ENCODE results near the gene ARHGAP15. TPM values are rescaled to one million over a fixed set of nuclear protein-coding genes. Genes with fewer than 3 reads are reported as not detected.

The ARHGAP15 gene
- total RNA-seq, 1 donor from 2014 or later, result not detected

- H3K27ac ChIP-seq (ENCODE audit: low read depth, low read length), result no peak overlapping the region
- no peaks in the 10 kb centered on the region for H3K36me3 Mint-ChIP-seq (ENCODE audit: low read depth, unreplicated experiment)
Observed at GRCh38 chr2:143455317-143455716, 326.1 kb downstream of the ARHGAP15 start.

DNA sequence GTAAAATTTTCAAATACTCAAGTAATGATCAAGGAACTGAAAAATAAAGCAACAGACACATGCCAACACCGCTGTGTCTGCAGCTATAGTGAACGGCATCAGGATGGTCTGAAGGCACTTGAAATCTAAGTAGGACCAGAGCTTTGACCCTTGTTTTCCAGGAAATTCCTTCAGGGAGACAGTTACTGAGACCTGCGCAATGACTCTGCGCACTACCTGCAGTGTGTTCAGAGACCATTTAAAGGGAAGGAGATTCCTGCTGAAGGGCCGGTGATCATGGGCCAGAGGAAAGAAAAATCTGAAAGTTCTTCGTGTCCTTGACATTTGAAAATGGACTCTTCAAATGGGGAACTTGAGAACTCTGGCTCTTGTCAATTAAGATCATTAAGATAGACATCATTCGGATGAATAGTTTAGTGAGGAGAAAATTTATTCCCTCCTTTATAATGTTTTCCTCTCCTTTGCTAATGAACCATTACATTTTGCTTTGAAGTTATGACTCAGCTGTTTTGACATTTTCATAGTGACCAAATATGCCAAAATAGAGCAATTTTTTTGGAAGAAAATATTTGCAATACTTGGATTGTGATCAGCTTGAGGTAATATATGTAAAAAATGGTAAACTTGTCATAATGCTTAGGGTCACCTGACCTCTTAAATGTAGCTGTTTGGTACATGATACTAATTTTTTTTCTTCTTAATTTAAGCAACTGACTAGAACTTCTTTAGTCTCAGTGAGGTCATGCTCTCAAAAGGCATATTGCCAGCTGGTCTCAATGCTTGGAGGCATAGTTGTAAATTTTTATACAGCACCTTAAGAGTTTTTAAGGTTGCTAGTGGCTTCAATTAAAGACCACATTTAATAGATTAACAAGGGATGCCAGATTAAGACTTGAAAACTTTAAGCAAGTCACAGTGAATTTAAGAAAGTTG lies 329.3 kb downstream of the ARHGAP15 start:
- no peaks in the 10 kb centered on the region for H3K4me1 Mint-ChIP-seq (ENCODE audit: low read depth, unreplicated experiment)
- Histone ChIP-seq H3K4me2 (ENCODE audit: low read length) (no peak overlapping the region), H3K36me3 (ENCODE audit: insufficient read depth, low read length) (no peaks in the 10 kb centered on the region), H3K9me3 (ENCODE audit: insufficient read depth, low read depth, low read length) (no peaks in the 10 kb centered on the region), H3K4me1 (ENCODE audit: insufficient read depth, low read length) (no peaks in the 10 kb centered on the region), H3K4me3 (ENCODE audit: insufficient read depth, low read depth, low read length) (no peak overlapping the region), H3K79me2 (ENCODE audit: insufficient read depth, low read length) (no peaks in the 10 kb centered on the region), H3K27me3 (ENCODE audit: insufficient read depth, low read length) (no peaks in the 10 kb centered on the region), H2AFZ (ENCODE audit: low read depth, low read length) (no peak overlapping the region), H4K20me1 (ENCODE audit: insufficient read depth, low read length) (no peaks in the 10 kb centered on the region), H3K9ac (ENCODE audit: low read length) (no peak overlapping the region), H3K27ac (ENCODE audit: low read depth, low read length) (no peak overlapping the region)
- no peaks in the 10 kb centered on the region for H3K36me3 Mint-ChIP-seq (ENCODE audit: low read depth, unreplicated experiment)
- no peaks in the 10 kb centered on the region for H3K9me3 Mint-ChIP-seq (ENCODE audit: unreplicated experiment)
- DNase-seq (ENCODE audit: low read depth) (peak; percentile 23), FAIRE-seq (no peak)
- no peak overlapping the region for H3K4me3 Mint-ChIP-seq (ENCODE audit: unreplicated experiment)
- H3K27ac Mint-ChIP-seq (ENCODE audit: unreplicated experiment), result no peak overlapping the region
- TF ChIP-seq, protein P1, sequence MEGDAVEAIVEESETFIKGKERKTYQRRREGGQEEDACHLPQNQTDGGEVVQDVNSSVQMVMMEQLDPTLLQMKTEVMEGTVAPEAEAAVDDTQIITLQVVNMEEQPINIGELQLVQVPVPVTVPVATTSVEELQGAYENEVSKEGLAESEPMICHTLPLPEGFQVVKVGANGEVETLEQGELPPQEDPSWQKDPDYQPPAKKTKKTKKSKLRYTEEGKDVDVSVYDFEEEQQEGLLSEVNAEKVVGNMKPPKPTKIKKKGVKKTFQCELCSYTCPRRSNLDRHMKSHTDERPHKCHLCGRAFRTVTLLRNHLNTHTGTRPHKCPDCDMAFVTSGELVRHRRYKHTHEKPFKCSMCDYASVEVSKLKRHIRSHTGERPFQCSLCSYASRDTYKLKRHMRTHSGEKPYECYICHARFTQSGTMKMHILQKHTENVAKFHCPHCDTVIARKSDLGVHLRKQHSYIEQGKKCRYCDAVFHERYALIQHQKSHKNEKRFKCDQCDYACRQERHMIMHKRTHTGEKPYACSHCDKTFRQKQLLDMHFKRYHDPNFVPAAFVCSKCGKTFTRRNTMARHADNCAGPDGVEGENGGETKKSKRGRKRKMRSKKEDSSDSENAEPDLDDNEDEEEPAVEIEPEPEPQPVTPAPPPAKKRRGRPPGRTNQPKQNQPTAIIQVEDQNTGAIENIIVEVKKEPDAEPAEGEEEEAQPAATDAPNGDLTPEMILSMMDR (IDR thresholded peaks at IDR 0.05; ENCODE audit: insufficient read depth, low read depth, low read length), result no peak
- no peak for TF ChIP-seq EZH2 (IDR thresholded peaks at IDR 0.05; ENCODE audit: insufficient read depth, low read length)
- no peaks in the 10 kb centered on the region for H3K27me3 Mint-ChIP-seq (ENCODE audit: low read depth, unreplicated experiment)

More at GRCh38 chr2:143455317-143455716, 326.1 kb downstream of the ARHGAP15 start:
- H3K9ac ChIP-seq (ENCODE audit: low read length), result no peak overlapping the region
- no peak overlapping the region for H3K4me3 ChIP-seq (ENCODE audit: insufficient read depth, low read depth, low read length)
- no peak overlapping the region for H3K4me2 ChIP-seq (ENCODE audit: low read length)
- H3K36me3 ChIP-seq (ENCODE audit: insufficient read depth, low read length), result no peaks in the 10 kb centered on the region
- no peaks in the 10 kb centered on the region for H3K4me1 Mint-ChIP-seq (ENCODE audit: low read depth, unreplicated experiment)
- no peaks in the 10 kb centered on the region for H3K27me3 Mint-ChIP-seq (ENCODE audit: low read depth, unreplicated experiment)
- H4K20me1 ChIP-seq (ENCODE audit: insufficient read depth, low read length), result no peaks in the 10 kb centered on the region
- no peak overlapping the region for H3K4me3 Mint-ChIP-seq (ENCODE audit: unreplicated experiment)
- no peaks in the 10 kb centered on the region for H3K9me3 Mint-ChIP-seq (ENCODE audit: unreplicated experiment)
- no peaks in the 10 kb centered on the region for H3K27me3 ChIP-seq (ENCODE audit: insufficient read depth, low read length)
- H3K27ac Mint-ChIP-seq (ENCODE audit: unreplicated experiment), result no peak overlapping the region
- H3K79me2 ChIP-seq (ENCODE audit: insufficient read depth, low read length), result no peaks in the 10 kb centered on the region
- H3K9me3 ChIP-seq (ENCODE audit: insufficient read depth, low read depth, low read length), result no peaks in the 10 kb centered on the region
- no peak overlapping the region for H2AFZ ChIP-seq (ENCODE audit: low read depth, low read length)
- TF ChIP-seq, protein P1 (IDR thresholded peaks at IDR 0.05; ENCODE audit: insufficient read depth, low read depth, low read length), result no peak
- TF ChIP-seq EZH2 (IDR thresholded peaks at IDR 0.05; ENCODE audit: insufficient read depth, low read length), result no peak
- no peaks in the 10 kb centered on the region for H3K4me1 ChIP-seq (ENCODE audit: insufficient read depth, low read length)
- no peak for DNase-seq (ENCODE audit: low read depth)
- FAIRE-seq, result no peak

- no peaks in the 10 kb centered on the region for H3K36me3 Mint-ChIP-seq (ENCODE audit: low read depth, unreplicated experiment)
- no peak overlapping the region for H3K27ac Mint-ChIP-seq (ENCODE audit: unreplicated experiment)
- Histone ChIP-seq H3K4me2 (ENCODE audit: low read length) (no peak overlapping the region), H3K4me1 (ENCODE audit: insufficient read depth, low read length) (no peaks in the 10 kb centered on the region), H3K9ac (ENCODE audit: low read length) (no peak overlapping the region), H3K9me3 (ENCODE audit: insufficient read depth, low read depth, low read length) (no peaks in the 10 kb centered on the region), H3K27ac (ENCODE audit: low read depth, low read length) (no peak overlapping the region), H3K36me3 (ENCODE audit: insufficient read depth, low read length) (no peaks in the 10 kb centered on the region), H3K79me2 (ENCODE audit: insufficient read depth, low read length) (no peaks in the 10 kb centered on the region), H4K20me1 (ENCODE audit: insufficient read depth, low read length) (no peaks in the 10 kb centered on the region), H2AFZ (ENCODE audit: low read depth, low read length) (no peak overlapping the region), H3K27me3 (ENCODE audit: insufficient read depth, low read length) (no peaks in the 10 kb centered on the region), H3K4me3 (ENCODE audit: insufficient read depth, low read depth, low read length) (no peak overlapping the region)
- DNase-seq (ENCODE audit: low read depth) (no peak), FAIRE-seq (no peak)
- H3K4me3 Mint-ChIP-seq (ENCODE audit: unreplicated experiment), result no peak overlapping the region
- TF ChIP-seq EZH2 (IDR thresholded peaks at IDR 0.05; ENCODE audit: insufficient read depth, low read length), result no peak
- TF ChIP-seq, protein P1 (IDR thresholded peaks at IDR 0.05; ENCODE audit: insufficient read depth, low read depth, low read length), result no peak
- no peaks in the 10 kb centered on the region for H3K9me3 Mint-ChIP-seq (ENCODE audit: unreplicated experiment)
- no peaks in the 10 kb centered on the region for H3K4me1 Mint-ChIP-seq (ENCODE audit: low read depth, unreplicated experiment)
- H3K27me3 Mint-ChIP-seq (ENCODE audit: low read depth, unreplicated experiment), result no peaks in the 10 kb centered on the region
Observed at GRCh38 chr2:143460382-143460781, 331.2 kb downstream of the ARHGAP15 start.
